Natural killer cell (primary cell): ENCODE measurements around the gene ART1. TPM values are rescaled to one million over a fixed set of nuclear protein-coding genes. Genes with fewer than 3 reads are reported as not detected.

Source experiments
- ATAC-seq, 3 donors: fragments of 150-1000 bp in 2 of 3; fragments of 200-7000 bp in 1 of 3; cut with Tn5 transposase; 1 replicate in 1 of 3; 2 replicates in 2 of 3; pipeline ENCODE4 v1.10.0; 2021; ENCODE audit warnings: mild to moderate bottlenecking in 2 of 3, moderate library complexity in 2 of 3
- DNase-seq, 2 donors: peaks; one replicate each; pipeline versions ENCODE4 v3.0.0 to v3.0.0-alpha.2; 2013 to 2021; ENCODE audit warnings: mixed read lengths in 1 of 2
- H3K27ac ChIP-seq: one replicate; pipeline ENCODE4 v1.5.1; 2013; ENCODE audit warnings: mild to moderate bottlenecking, low read length
- H3K27me3 ChIP-seq: one replicate; pipeline ENCODE4 v1.6.1; 2013; ENCODE audit warnings: low read length; ENCODE audit not compliant: control insufficient read depth, insufficient read depth
- H3K36me3 ChIP-seq: one replicate; pipeline ENCODE4 v1.6.1; 2013; ENCODE audit warnings: low read length; ENCODE audit not compliant: control insufficient read depth, insufficient read depth
- H3K4me1 ChIP-seq: one replicate; pipeline ENCODE4 v1.6.1; 2013; ENCODE audit warnings: low read length; ENCODE audit not compliant: control insufficient read depth, insufficient read depth
- H3K4me3 ChIP-seq: one replicate; pipeline ENCODE4 v1.5.1; 2013; ENCODE audit warnings: low read length
- H3K9me3 ChIP-seq: one replicate; pipeline ENCODE4 v1.6.1; 2013; ENCODE audit warnings: low read length; ENCODE audit not compliant: control insufficient read depth, insufficient read depth
- H3K27ac Mint-ChIP-seq, 2 donors: one replicate each; pipeline ENCODE4 v1.8.0; 2022; ENCODE audit warnings: mild to moderate bottlenecking in 2 of 2, mixed read lengths in 2 of 2, moderate library complexity in 1 of 2
- H3K27me3 Mint-ChIP-seq, 2 donors: one replicate each; pipeline ENCODE4 v1.8.0; 2022; ENCODE audit warnings: low read depth in 2 of 2, mixed read lengths in 2 of 2
- H3K36me3 Mint-ChIP-seq: one replicate; pipeline ENCODE4 v1.8.0; 2022; ENCODE audit warnings: mixed read lengths
- H3K4me1 Mint-ChIP-seq, 2 donors: one replicate each; pipeline ENCODE4 v1.8.0; 2022; ENCODE audit warnings: mixed read lengths in 2 of 2
- H3K4me3 Mint-ChIP-seq: one replicate; pipeline ENCODE4 v1.8.0; 2022; ENCODE audit warnings: mild to moderate bottlenecking, moderate library complexity, mixed read lengths
- H3K9me3 Mint-ChIP-seq, 2 donors: one replicate each; pipeline ENCODE4 v1.8.0; 2022; ENCODE audit warnings: mixed read lengths in 2 of 2
- CTCF ChIP-seq: fragments of 200-600 bp; IDR thresholded peaks from one replicate; pipeline ENCODE4 v1.8.0; 2022; ENCODE audit warnings: antibody characterized with exemption
- WGBS: methylation state at CpG from one replicate; pipeline ENCODE4 v1.1.7; 2013; ENCODE audit warnings: missing lambda C conversion rate; ENCODE audit not compliant: insufficient coverage; 5-methylcytosine and 5-hydroxymethylcytosine counted together
- intact Hi-C: fragments of 100-400 bp; cut with micrococcal nuclease; formaldehyde crosslinking; loops from one replicate; pipeline ENCODE4 v1.14.2; 2022
- total RNA-seq, 4 donors: library from RNA; stranded (reverse); fragments of 120-200 nt in 1 of 4; gene quantifications; one replicate each; pipeline versions ENCODE4 v1.2.3 to v1.2.4, GENCODE V29; 2013 to 2022

ART1 gene
- total RNA-seq, 3 donors from 2014 or later (not counting 1 experiment from before 2014, with no cell fraction given): not detected

GRCh38 chr11:3626250-3626960 is 18.5 kb upstream of the ART1 start:
- Histone ChIP-seq H3K27ac (no peak overlapping the region), H3K36me3 (no peaks in the 10 kb centered on the region), H3K9me3 (no peaks in the 10 kb centered on the region), H3K4me1 (peaks cover 7% of the 10 kb centered on the region), H3K27me3 (no peaks in the 10 kb centered on the region), H3K4me3 (no peak overlapping the region)
- no peak for TF ChIP-seq CTCF
- 23% methylated on average over 21 of the region's 23 CpGs for WGBS
- no peak overlapping the region for H3K4me3 Mint-ChIP-seq
- H3K27ac Mint-ChIP-seq: no peak overlapping the region
- intact Hi-C loops: no loop called here
- H3K4me1 Mint-ChIP-seq: peaks cover 8 to 12% of the 10 kb centered on the region in 2 donors
- no peak for ATAC-seq
- no peaks in the 10 kb centered on the region for H3K9me3 Mint-ChIP-seq
- peaks cover 7 to 9% of the 10 kb centered on the region in 2 donors for H3K27me3 Mint-ChIP-seq
- no peaks in the 10 kb centered on the region for H3K36me3 Mint-ChIP-seq
- DNase-seq: peak in 1 of 2 donors; percentile 23

GRCh38 chr11:3627291-3627690 is 17.6 kb upstream of the ART1 start:
- H3K27ac Mint-ChIP-seq: no peak overlapping the region
- Histone ChIP-seq H3K4me3 (no peak overlapping the region), H3K36me3 (no peaks in the 10 kb centered on the region), H3K4me1 (peaks cover 7% of the 10 kb centered on the region), H3K27me3 (no peaks in the 10 kb centered on the region), H3K27ac (no peak overlapping the region), H3K9me3 (no peaks in the 10 kb centered on the region)
- H3K4me1 Mint-ChIP-seq: peaks cover 8 to 12% of the 10 kb centered on the region in 2 donors
- H3K27me3 Mint-ChIP-seq: peaks cover 7 to 9% of the 10 kb centered on the region in 2 donors
- intact Hi-C loops: no loop called here
- H3K4me3 Mint-ChIP-seq: no peak overlapping the region
- DNase-seq: no peak
- no peaks in the 10 kb centered on the region for H3K9me3 Mint-ChIP-seq
- WGBS: no CpG with 5 or more reads among the region's 1 CpG
- ATAC-seq: no peak
- H3K36me3 Mint-ChIP-seq: no peaks in the 10 kb centered on the region
- no peak for TF ChIP-seq CTCF

- DNase-seq (no peak), ATAC-seq (no peak)
- intact Hi-C loops: no loop called here
- H3K27me3 Mint-ChIP-seq: peaks cover 7 to 11% of the 10 kb centered on the region in 2 donors
- H3K9me3 ChIP-seq: no peaks in the 10 kb centered on the region
- 83% methylated on average over 4 of the region's 4 CpGs for WGBS
- H3K4me3 ChIP-seq: no peak overlapping the region
- H3K4me1 Mint-ChIP-seq: peaks cover 6 to 7% of the 10 kb centered on the region in 2 donors
- peaks cover 3% of the 10 kb centered on the region for H3K4me1 ChIP-seq
- H3K27ac ChIP-seq: no peak overlapping the region
- H3K4me3 Mint-ChIP-seq: no peak overlapping the region
- no peak for TF ChIP-seq CTCF
- no peaks in the 10 kb centered on the region for H3K36me3 Mint-ChIP-seq
- H3K36me3 ChIP-seq: no peaks in the 10 kb centered on the region
- no peaks in the 10 kb centered on the region for H3K27me3 ChIP-seq
- no peak overlapping the region for H3K27ac Mint-ChIP-seq
- no peaks in the 10 kb centered on the region for H3K9me3 Mint-ChIP-seq
These were observed 13.6 kb upstream of the ART1 start for GRCh38 chr11:3631331-3631730.
